Measurements from ENCODE around the gene MT1HL1.

MT1HL1 gene

GRCh38 chr1:237004116-237004515 lies at the start of gene MT1HL1:
MT1HL1 (minus strand) TSS chr1:237004441; CDS start chr1:237004372, 69 bp downstream.
- no peak for DNase-seq (ENCODE audit: low read depth in 2 of 3, low spot score in 2 of 3)

- DNase-seq (ENCODE audit: low read depth in 2 of 3, low spot score in 2 of 3), result no peak
Measured at GRCh38 chr1:237050915-237051314, 46.7 kb upstream of the MT1HL1 start.

GRCh38 chr1:237050185-237050584 lies 45.9 kb upstream of the MT1HL1 start:
- DNase-seq (ENCODE audit: low read depth in 2 of 3, low spot score in 2 of 3), result no peak

GRCh38 chr1:237048803-237049202 lies 44.6 kb upstream of the MT1HL1 start:
- no peak for DNase-seq (ENCODE audit: low read depth in 2 of 3, low spot score in 2 of 3)

GRCh38 chr1:237045278-237046016 lies 41.2 kb upstream of the MT1HL1 start:
- no peak for DNase-seq (ENCODE audit: low read depth in 2 of 3, low spot score in 2 of 3)

- DNase-seq (ENCODE audit: low read depth in 2 of 3, low spot score in 2 of 3), result no peak
Measured at GRCh38 chr1:237043846-237044636, 39.8 kb upstream of the MT1HL1 start.

- no peak for DNase-seq (ENCODE audit: low read depth in 2 of 3, low spot score in 2 of 3)
Measured at GRCh38 chr1:237042892-237043576, 38.8 kb upstream of the MT1HL1 start.

GRCh38 chr1:237042526-237042891 lies 38.3 kb upstream of the MT1HL1 start:
- DNase-seq (ENCODE audit: low read depth in 2 of 3, low spot score in 2 of 3), result no peak

- no peak for DNase-seq (ENCODE audit: low read depth in 2 of 3, low spot score in 2 of 3)
Measured at GRCh38 chr1:237041795-237042525, 37.7 kb upstream of the MT1HL1 start, which contains the start of gene RYR2. RYR2 (plus strand) TSS chr1:237042184; CDS start chr1:237042522, 338 bp downstream.

GRCh38 chr1:237041461-237041794 lies 37.2 kb upstream of the MT1HL1 start:
- DNase-seq (ENCODE audit: low read depth in 2 of 3, low spot score in 2 of 3), result no peak

GRCh38 chr1:237040823-237041222 lies 36.6 kb upstream of the MT1HL1 start:
- DNase-seq (ENCODE audit: low read depth in 2 of 3, low spot score in 2 of 3), result no peak

GRCh38 chr1:237038211-237038610 lies 34.0 kb upstream of the MT1HL1 start:
- DNase-seq (ENCODE audit: low read depth in 2 of 3, low spot score in 2 of 3), result no peak

GRCh38 chr1:237035759-237036158 lies 31.5 kb upstream of the MT1HL1 start:
- DNase-seq (ENCODE audit: low read depth in 2 of 3, low spot score in 2 of 3), result no peak

- no peak for DNase-seq (ENCODE audit: low read depth in 2 of 3, low spot score in 2 of 3)
Measured at GRCh38 chr1:237033804-237034203, 29.6 kb upstream of the MT1HL1 start.

GRCh38 chr1:237033061-237033460 lies 28.8 kb upstream of the MT1HL1 start:
- DNase-seq (ENCODE audit: low read depth in 2 of 3, low spot score in 2 of 3), result no peak

GRCh38 chr1:237032029-237032428 lies 27.8 kb upstream of the MT1HL1 start:
- DNase-seq (ENCODE audit: low read depth in 2 of 3, low spot score in 2 of 3), result no peak

GRCh38 chr1:237031480-237031879 lies 27.2 kb upstream of the MT1HL1 start:
- DNase-seq (ENCODE audit: low read depth in 2 of 3, low spot score in 2 of 3), result no peak

GRCh38 chr1:237029850-237030535 lies 25.8 kb upstream of the MT1HL1 start:
- no peak for DNase-seq (ENCODE audit: low read depth in 2 of 3, low spot score in 2 of 3)

- no peak for DNase-seq (ENCODE audit: low read depth in 2 of 3, low spot score in 2 of 3)
Measured at GRCh38 chr1:237029240-237029639, 25.0 kb upstream of the MT1HL1 start.

GRCh38 chr1:237025358-237026074 lies 21.3 kb upstream of the MT1HL1 start:
- no peak for DNase-seq (ENCODE audit: low read depth in 2 of 3, low spot score in 2 of 3)

Data from activated CD8-positive, alpha-beta memory T cell treated with anti-CD3 and anti-CD28 coated beads for 48 hours (primary cell).